ENCODE data around the gene TXNDC9.
A peak's percentile ranks its signal among the peaks of the same experiment; 100 is the strongest.

The TXNDC9 gene

DNA sequence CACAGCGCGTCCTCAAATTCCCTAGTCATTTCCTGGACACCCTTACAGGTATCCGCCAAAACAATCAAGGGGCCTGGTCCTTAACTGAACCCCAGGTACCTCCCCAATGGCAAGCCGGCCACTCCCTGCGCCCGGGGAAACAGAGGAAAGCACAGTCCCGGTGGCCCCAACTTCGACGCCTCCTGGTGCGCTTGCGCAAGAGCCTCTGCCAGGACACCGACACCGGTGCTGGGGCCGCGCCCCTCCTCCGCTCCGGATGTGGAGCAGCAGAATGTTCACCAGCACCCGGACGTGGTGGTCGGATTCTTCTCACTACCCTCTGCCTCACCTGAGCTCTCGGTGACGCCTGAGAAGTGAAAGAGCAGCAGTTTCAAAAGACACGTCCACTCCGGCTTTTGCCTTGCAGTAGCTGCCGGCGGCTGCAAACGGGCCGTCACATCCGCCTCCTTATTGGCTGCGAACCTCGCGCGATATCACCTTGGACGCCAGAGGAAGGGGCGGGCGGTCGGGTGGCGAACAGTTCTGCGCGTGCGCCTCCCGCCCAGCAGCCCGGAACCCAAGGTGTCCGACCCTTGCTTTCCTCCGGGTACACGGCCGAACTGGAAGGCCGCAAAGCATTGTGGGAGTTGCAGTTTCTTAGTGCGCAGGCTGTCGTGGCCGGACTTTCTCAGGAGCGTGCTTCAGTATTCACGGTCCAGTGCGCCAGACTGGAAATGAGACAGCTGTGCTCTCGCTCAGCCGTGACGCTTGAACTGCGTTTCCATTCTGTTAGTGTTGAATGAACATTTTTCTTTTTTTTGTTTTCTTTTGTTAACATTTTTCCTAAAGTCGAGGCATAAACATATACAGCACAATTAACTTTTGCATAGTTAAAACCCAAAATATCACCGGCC lies at the start of gene TXNDC9:
TXNDC9 (minus strand) TSS at position 423 of the 893 bp plus-strand sequence. CDS start 3,123 bp downstream, outside the sequence.
- H3K27ac ChIP-seq, result peak within 1 kb of the TSS; percentile 85 to 88
- peak within 1 kb of the TSS; percentile 87 for H3K4me3 ChIP-seq
- peak; percentile 99 for DNase-seq (ENCODE audit: low spot score)
- TF ChIP-seq CTCF (IDR thresholded peaks at IDR 0.05), result no peak

DNA sequence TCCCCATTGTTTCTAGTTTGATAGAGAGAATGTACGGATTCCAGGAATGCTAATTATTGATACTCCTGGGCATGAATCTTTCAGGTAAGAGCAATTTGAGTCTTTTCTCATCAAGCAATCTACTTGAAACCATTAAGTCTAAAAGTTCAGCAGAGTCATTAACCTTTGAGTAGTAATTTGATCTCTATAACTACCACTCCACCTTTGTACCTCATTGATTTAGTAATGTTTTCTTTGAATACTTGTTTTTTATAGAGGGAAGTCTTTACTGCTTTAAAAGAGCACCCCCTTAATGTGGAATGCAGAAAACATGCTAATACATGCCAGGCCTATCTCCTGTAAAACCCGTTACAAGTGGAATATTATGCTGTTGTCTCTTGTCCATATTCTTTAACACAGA lies 46.0 kb upstream of the TXNDC9 start:
- H3K27ac ChIP-seq, result no peak overlapping the region
- TF ChIP-seq CTCF (IDR thresholded peaks at IDR 0.05), result no peak
- DNase-seq (ENCODE audit: low spot score), result no peak
- H3K4me3 ChIP-seq, result no peak overlapping the region

- no peak for TF ChIP-seq CTCF (IDR thresholded peaks at IDR 0.05)
- H3K4me3 ChIP-seq, result no peak overlapping the region
- H3K27ac ChIP-seq, result no peak overlapping the region
- DNase-seq (ENCODE audit: low spot score), result no peak
Observed at GRCh38 chr2:99380376-99381010, 44.4 kb upstream of the TXNDC9 start.

- no peak for DNase-seq (ENCODE audit: low spot score)
- H3K4me3 ChIP-seq, result no peak overlapping the region
- H3K27ac ChIP-seq, result no peak overlapping the region
- TF ChIP-seq CTCF (IDR thresholded peaks at IDR 0.05), result no peak
Observed at GRCh38 chr2:99377879-99378278, 41.7 kb upstream of the TXNDC9 start.

DNA sequence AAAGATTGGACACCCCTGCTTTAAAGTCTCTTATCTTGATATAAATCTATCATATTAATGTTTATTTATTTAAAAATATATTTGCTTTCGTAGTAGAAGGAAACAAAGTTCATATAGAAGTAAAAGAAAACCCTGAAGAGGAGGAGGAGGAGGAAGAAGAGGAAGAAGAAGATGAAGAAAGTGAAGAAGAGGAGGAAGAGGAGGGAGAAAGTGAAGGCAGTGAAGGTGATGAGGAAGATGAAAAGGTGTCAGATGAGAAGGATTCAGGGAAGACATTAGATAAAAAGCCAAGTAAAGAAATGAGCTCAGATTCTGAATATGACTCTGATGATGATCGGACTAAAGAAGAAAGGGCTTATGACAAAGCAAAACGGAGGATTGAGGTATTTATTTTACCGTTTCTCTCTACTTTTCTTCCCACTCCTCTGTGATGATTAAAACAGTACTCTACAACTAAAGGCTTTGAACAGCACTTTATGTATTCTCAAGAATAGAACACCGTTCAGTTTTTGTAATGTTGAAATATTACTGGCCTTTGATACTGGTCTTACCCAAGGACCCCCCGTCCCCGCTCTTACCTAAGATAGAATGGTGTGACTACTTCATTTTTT lies 40.2 kb upstream of the TXNDC9 start:
- Histone ChIP-seq H3K4me3 (no peak overlapping the region), H3K27ac (no peak overlapping the region)
- DNase-seq (ENCODE audit: low spot score), result no peak
- no peak for TF ChIP-seq CTCF (IDR thresholded peaks at IDR 0.05)

DNA sequence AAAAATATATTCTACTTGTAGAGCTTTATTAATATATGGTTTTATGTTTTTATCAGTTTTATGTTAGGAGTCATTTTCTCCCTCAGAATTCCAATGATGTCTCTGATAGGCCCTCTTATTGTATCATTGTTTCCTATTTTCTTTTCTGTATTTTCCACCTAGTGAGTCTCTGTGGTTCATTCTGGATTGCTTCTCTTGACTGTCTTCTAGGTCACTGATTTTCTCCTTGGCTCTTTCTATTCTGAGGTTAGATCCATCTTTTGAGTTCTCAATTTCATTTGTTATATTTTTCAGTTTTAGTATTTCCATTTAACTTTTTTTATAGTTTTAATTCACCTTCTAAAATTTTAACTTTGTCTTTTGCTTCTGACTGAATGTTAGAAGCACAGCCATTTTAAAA lies 38.6 kb upstream of the TXNDC9 start:
- H3K4me3 ChIP-seq, result no peak overlapping the region
- no peak for TF ChIP-seq CTCF (IDR thresholded peaks at IDR 0.05)
- no peak overlapping the region for H3K27ac ChIP-seq
- DNase-seq (ENCODE audit: low spot score), result no peak

Measured in coronary artery (tissue), 2 donors.